Vagina (tissue), 2 donors: ENCODE data around the gene DDI1.

ENCODE experiments used
- CTCF ChIP-seq, 3 experiments: fragments of 450-650 bp in 2 of 3; fragments of 200-600 bp in 1 of 3; sonication (generic) in 1 of 3; IDR thresholded peaks; one replicate each; pipeline ENCODE4 v1.5.1; 2017 to 2019; ENCODE audit warnings: antibody characterized with exemption in 3 of 3, mild to moderate bottlenecking in 2 of 3, moderate library complexity in 2 of 3
- POLR2A ChIP-seq, 2 donors: fragments of 450-650 bp; IDR thresholded peaks; one replicate each; pipeline ENCODE4 v1.6.1; 2017; ENCODE audit warnings: antibody characterized with exemption in 2 of 2, mild to moderate bottlenecking in 2 of 2, moderate library complexity in 2 of 2

- no peak for TF ChIP-seq CTCF (IDR thresholded peaks at IDR 0.05)
- TF ChIP-seq POLR2A (IDR thresholded peaks at IDR 0.05): no peak
These were observed 2.9 kb upstream of the DDI1 start for GRCh38 chr11:104033561-104033960.
